Stimulated activated CD4-positive, alpha-beta T cell treated with anti-CD3 and anti-CD28 coated beads, Interleukin-2, amount 100 ng/mL, for 48 hours (primary cell): ENCODE results near the gene NTM.

ENCODE experiments used
- DNase-seq, 2 donors: peaks; one replicate each; pipeline ENCODE4 v3.0.0-alpha.2; 2020

Gene NTM

GRCh38 chr11:131561972-131562371, 191.6 kb downstream of the NTM start:
- no peak for DNase-seq

- DNase-seq = no peak
Observed at GRCh38 chr11:131568318-131568717, 197.9 kb downstream of the NTM start.

GRCh38 chr11:131571571-131571970, 201.2 kb downstream of the NTM start:
- no peak for DNase-seq

- DNase-seq = no peak
Observed at GRCh38 chr11:131572423-131572822, 202.0 kb downstream of the NTM start.

- DNase-seq = no peak
Observed at GRCh38 chr11:131579932-131580387, 209.5 kb downstream of the NTM start.

DNA sequence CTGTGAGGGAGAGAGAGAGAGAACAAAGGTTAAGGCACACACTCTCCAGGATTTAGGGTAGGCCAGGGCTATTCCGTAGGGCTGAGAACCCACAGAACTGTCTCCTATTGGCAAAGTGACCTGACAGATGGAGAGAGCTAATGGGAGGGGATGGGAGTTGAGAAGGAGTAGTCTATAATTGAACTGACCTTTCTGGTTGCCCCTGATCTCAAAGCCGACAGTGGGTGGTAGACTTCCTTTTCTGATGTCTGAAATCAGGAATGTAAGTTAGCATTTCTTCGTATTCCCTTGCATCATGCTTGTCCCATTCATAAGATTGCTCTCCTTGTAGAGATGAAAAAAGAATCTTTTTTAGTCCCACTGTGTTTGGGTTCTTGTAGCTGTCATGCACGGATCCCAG, 210.1 kb downstream of the NTM start:
- DNase-seq = no peak

DNA sequence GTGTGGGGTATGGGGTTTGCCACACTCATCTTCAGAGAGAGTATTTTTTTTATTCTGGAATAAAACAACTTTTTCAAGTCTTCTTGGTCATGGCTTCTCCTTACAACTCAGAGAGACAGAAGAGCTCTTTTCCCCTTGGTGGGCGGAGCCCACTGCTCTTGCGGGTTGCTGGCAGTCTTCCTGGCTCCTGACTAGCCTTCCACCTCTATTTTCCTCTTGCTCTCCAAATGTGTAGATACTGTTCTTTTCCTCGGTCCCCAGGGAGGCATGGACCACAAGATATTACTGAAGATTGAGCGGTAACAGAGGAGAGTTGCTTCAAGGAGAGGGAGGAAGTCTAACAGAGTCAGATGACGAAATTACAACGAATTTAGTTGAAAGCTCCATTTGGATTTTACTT, 210.6 kb downstream of the NTM start:
- no peak for DNase-seq

- no peak for DNase-seq
Observed at GRCh38 chr11:131582021-131582525, 211.7 kb downstream of the NTM start.

- DNase-seq = no peak
Observed at GRCh38 chr11:131583421-131583820, 213.0 kb downstream of the NTM start.

GRCh38 chr11:131583938-131584337, 213.5 kb downstream of the NTM start:
- DNase-seq = no peak

DNA sequence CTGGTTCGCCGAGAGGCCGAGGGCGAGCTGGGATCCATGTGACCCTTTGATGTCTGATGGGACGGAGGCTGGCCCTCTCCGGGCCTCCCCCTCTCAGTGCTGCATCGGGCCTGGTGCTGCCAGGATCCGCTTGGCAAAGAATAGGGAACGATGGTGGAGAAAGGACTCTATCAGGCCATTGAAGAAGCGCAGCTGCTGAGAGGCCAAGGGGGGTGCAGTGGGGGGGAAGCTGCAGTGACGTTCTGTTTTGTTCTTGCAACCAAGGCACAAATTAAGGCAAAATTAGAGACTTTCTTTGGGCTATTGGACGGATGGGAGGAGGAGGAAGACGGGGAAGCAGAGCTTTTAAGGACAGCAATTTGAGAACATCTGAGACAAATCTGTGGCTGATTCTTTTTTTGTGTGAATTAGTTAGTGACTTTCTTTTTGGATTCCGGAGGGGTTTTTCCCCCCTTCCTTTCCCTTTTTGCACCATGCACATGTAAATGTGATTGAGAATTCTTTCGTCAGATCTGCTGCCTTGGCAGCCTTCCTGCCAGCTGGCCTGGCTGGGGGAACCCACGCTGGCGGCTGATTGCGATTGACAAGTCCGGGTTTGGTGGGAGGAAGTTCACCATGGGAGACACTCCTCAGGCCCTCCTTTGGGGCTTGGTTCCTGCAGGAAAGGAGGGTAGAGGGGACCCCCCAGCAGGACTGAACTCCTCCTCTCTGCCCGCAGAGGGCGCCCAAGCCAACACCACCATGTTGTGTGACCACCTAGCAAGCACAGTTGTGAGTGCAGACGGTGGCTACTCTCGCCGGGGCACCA, 214.6 kb downstream of the NTM start:
- no peak for DNase-seq

- no peak for DNase-seq
Observed at GRCh38 chr11:131588057-131588456, 217.6 kb downstream of the NTM start.

- DNase-seq = no peak
Observed at GRCh38 chr11:131591051-131591461, 220.6 kb downstream of the NTM start.

GRCh38 chr11:131592152-131592551, 221.7 kb downstream of the NTM start:
- no peak for DNase-seq

DNA sequence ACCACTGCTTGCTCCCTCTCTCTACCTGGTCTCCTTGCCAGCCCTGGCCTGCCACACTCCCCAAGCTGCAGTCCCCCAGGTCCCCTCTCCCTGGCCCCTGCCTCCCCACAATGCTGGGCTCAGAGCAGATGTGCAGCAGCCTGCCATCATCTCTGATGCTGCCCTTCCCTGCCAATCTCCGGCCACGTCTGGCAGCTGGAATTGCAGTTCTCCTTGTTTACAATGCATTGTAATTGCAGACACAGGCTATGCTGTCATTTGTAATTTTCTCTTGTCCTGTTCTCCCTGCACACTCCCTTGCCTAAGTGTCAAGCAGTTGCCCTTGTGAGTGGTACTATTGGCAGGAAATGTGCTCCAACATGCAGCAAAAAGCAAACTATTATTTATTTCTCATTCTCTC, 222.3 kb downstream of the NTM start:
- DNase-seq = no peak

GRCh38 chr11:131593301-131593700, 222.9 kb downstream of the NTM start:
- no peak for DNase-seq

DNA sequence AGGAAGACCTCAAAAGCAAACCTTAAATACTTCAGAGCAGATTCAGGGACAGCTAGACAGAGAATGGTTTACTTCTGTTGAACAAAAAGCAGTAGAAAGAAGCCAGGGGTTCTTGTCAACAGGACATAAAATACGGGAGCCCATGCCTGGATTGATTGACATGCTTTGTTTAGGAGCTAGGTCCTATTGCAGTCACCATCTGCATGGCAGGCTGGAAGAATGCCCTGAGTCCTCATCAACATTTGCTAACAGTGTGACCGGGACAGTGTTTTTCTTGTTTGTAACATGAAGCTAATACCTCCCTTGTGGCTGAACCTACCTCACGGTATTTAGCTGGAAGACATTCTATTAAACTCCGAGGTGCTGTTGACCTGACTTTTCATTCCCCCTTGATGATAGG, 225.4 kb downstream of the NTM start:
- no peak for DNase-seq

GRCh38 chr11:131597890-131598289, 227.5 kb downstream of the NTM start:
- DNase-seq = no peak

- DNase-seq = no peak
Observed at GRCh38 chr11:131598305-131598704, 227.9 kb downstream of the NTM start.

GRCh38 chr11:131599285-131599684, 228.9 kb downstream of the NTM start:
- no peak for DNase-seq

GRCh38 chr11:131600628-131601027, 230.2 kb downstream of the NTM start:
- no peak for DNase-seq

DNA sequence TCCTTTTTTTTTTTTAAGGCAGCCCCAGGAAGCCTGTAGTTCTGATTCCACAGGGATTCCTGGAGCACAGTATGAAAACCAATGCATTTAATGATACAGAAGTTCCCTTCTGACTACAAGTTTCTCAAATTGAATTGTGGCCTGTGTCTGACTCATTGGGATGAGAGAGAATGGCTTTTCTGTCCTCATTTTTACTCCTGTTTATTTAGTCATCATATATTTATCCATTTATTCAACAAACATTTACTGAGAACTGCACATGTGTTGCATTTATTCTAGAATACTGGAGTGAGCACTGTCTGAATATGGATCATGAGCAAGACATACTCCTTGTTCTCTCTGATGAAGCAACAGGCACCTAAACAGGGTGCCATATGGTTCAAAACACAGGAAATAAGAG, 231.2 kb downstream of the NTM start:
- no peak for DNase-seq

- no peak for DNase-seq
Observed at GRCh38 chr11:131602431-131602830, 232.0 kb downstream of the NTM start.

GRCh38 chr11:131606811-131607335, 236.5 kb downstream of the NTM start:
- no peak for DNase-seq

GRCh38 chr11:131609337-131609736, 238.9 kb downstream of the NTM start:
- DNase-seq = no peak
